Right cardiac atrium (tissue), 5 donors: ENCODE data around the gene MAML3. TPM values are rescaled to one million over a fixed set of nuclear protein-coding genes. Genes with fewer than 3 reads are reported as not detected.

ENCODE experiments used
- ATAC-seq, 2 donors: fragments of 200-7000 bp; cut with Tn5 transposase; one replicate each; pipeline versions ENCODE4 v1.8.0 to v1.9.1; 2020; ENCODE audit warnings: moderate library complexity in 2 of 2, mild to moderate bottlenecking in 1 of 2
- DNase-seq, 3 donors: peaks; one replicate each; pipeline ENCODE4 v3.0.0-alpha.2; 2020
- H3K27ac ChIP-seq: one replicate; pipeline ENCODE4 v1.5.1; 2013; ENCODE audit warnings: mild to moderate bottlenecking, low read length, control low read depth, moderate library complexity
- H3K27me3 ChIP-seq: one replicate; pipeline ENCODE4 v1.6.1; 2013; ENCODE audit not compliant: control insufficient read depth, insufficient read depth
- H3K4me1 ChIP-seq: one replicate; pipeline ENCODE4 v1.6.1; 2013; ENCODE audit warnings: low read length; ENCODE audit not compliant: control insufficient read depth, insufficient read depth
- H3K4me3 ChIP-seq: one replicate; pipeline ENCODE4 v1.5.1; 2013; ENCODE audit warnings: low read length, control low read depth
- H3K9me3 ChIP-seq: one replicate; pipeline ENCODE4 v1.6.1; 2013; ENCODE audit warnings: low read length; ENCODE audit not compliant: control insufficient read depth
- WGBS: extraction: QIAGEN DNeasy Blood & Tissue Kit; methylation state at CpG from one replicate; pipeline ENCODE4 v1.1.7; 2013; 5-methylcytosine and 5-hydroxymethylcytosine counted together
- intact Hi-C, 4 donors: fragments of 100-400 bp; cut with DNase I; formaldehyde crosslinking; loops; one replicate each; pipeline versions ENCODE4 v1.11.0 to v1.14.0; 2022 to 2023
- polyA plus RNA-seq: library from polyadenylated mRNA; stranded (reverse); fragments of 200-250 nt; gene quantifications from one replicate; pipeline ENCODE4 v1.2.3, GENCODE V29; 2013
- total RNA-seq, 4 donors: library from RNA; stranded (reverse); fragmentation: NEBNext Ultra II Directional; extraction: Animal tissue kit (Norgen Biotek cat#: 25700); gene quantifications; one replicate each; pipeline ENCODE4 v1.2.1, GENCODE V29; 2021
- donor health status: healthy with polysubstance abuse.
- donor health status: DM: no; HTN: yes; CAD: no.
- donor health status: DM: no; HTN: no; CAD: no.
- donor health status: DM: no; HTN: yes; CAD: no; lungs with severe emphysema.
- donor health status: DM: yes; HTN: yes; CAD: no.

MAML3 gene
- total and polyA plus RNA-seq, 5 donors = 1.6 to 4.2 (median 3.2) TPM

- Histone ChIP-seq H3K9me3 (no peaks in the 10 kb centered on the region), H3K4me3 (no peak overlapping the region), H3K27me3 (no peaks in the 10 kb centered on the region), H3K27ac (no peak overlapping the region), H3K4me1 (peaks cover 1% of the 10 kb centered on the region)
- intact Hi-C loops = no loop called here
- WGBS = 56% methylated on average over 3 of the region's 3 CpGs
- ATAC-seq (no peak), DNase-seq (no peak)
Measured at GRCh38 chr4:139973015-139973414, 181.0 kb downstream of the MAML3 start.

GRCh38 chr4:139972305-139972704, 181.7 kb downstream of the MAML3 start:
- Histone ChIP-seq H3K27ac (no peak overlapping the region), H3K9me3 (no peaks in the 10 kb centered on the region), H3K4me1 (peaks cover 1% of the 10 kb centered on the region), H3K27me3 (no peaks in the 10 kb centered on the region), H3K4me3 (no peak overlapping the region)
- intact Hi-C loops = no loop called here
- ATAC-seq = no peak
- no peak for DNase-seq

- Histone ChIP-seq H3K27ac (no peak overlapping the region), H3K9me3 (no peaks in the 10 kb centered on the region), H3K4me1 (peaks cover 1% of the 10 kb centered on the region), H3K27me3 (no peaks in the 10 kb centered on the region), H3K4me3 (no peak overlapping the region)
- DNase-seq = no peak
- 36% methylated on average over 1 of the region's 1 CpG for WGBS
- intact Hi-C loops = no loop called here
- ATAC-seq = no peak
Measured at GRCh38 chr4:139971111-139971510, 182.9 kb downstream of the MAML3 start.

- DNase-seq = no peak
- Histone ChIP-seq H3K9me3 (no peaks in the 10 kb centered on the region), H3K4me3 (no peak overlapping the region), H3K4me1 (no peaks in the 10 kb centered on the region), H3K27ac (no peak overlapping the region), H3K27me3 (no peaks in the 10 kb centered on the region)
- ATAC-seq = no peak
- intact Hi-C loops = no loop called here
- WGBS = 82% methylated on average over 7 of the region's 7 CpGs
Measured at GRCh38 chr4:139969635-139970266, 184.2 kb downstream of the MAML3 start.

- ATAC-seq (no peak), DNase-seq (no peak)
- Histone ChIP-seq H3K4me1 (no peaks in the 10 kb centered on the region), H3K27me3 (no peaks in the 10 kb centered on the region), H3K27ac (no peak overlapping the region), H3K9me3 (no peaks in the 10 kb centered on the region), H3K4me3 (no peak overlapping the region)
- intact Hi-C loops = no loop called here
- WGBS = 83% methylated on average over 3 of the region's 3 CpGs
Measured at GRCh38 chr4:139968831-139969230, 185.2 kb downstream of the MAML3 start.

- no peaks in the 10 kb centered on the region for H3K4me1 ChIP-seq
- intact Hi-C loops = no loop called here
- 93% methylated on average over 4 of the region's 4 CpGs for WGBS
- DNase-seq (no peak), ATAC-seq (no peak)
- H3K4me3 ChIP-seq = no peak overlapping the region
- no peaks in the 10 kb centered on the region for H3K27me3 ChIP-seq
- H3K9me3 ChIP-seq = no peaks in the 10 kb centered on the region
- H3K27ac ChIP-seq = no peak overlapping the region
Measured at GRCh38 chr4:139966383-139966782, 187.6 kb downstream of the MAML3 start.

- ATAC-seq = no peak
- intact Hi-C loops = no loop called here
- DNase-seq = no peak
- no peak overlapping the region for H3K27ac ChIP-seq
- 57% methylated on average over 1 of the region's 1 CpG for WGBS
- no peaks in the 10 kb centered on the region for H3K9me3 ChIP-seq
- no peaks in the 10 kb centered on the region for H3K27me3 ChIP-seq
- no peaks in the 10 kb centered on the region for H3K4me1 ChIP-seq
- H3K4me3 ChIP-seq = no peak overlapping the region
Measured at GRCh38 chr4:139965789-139966188, 188.2 kb downstream of the MAML3 start.

- H3K4me1 ChIP-seq = no peaks in the 10 kb centered on the region
- no peaks in the 10 kb centered on the region for H3K9me3 ChIP-seq
- no peak overlapping the region for H3K27ac ChIP-seq
- H3K27me3 ChIP-seq = no peaks in the 10 kb centered on the region
- DNase-seq = no peak
- H3K4me3 ChIP-seq = no peak overlapping the region
- ATAC-seq = no peak
- 95% methylated on average over 1 of the region's 1 CpG for WGBS
- intact Hi-C loops = no loop called here
Measured at GRCh38 chr4:139963708-139964107, 190.3 kb downstream of the MAML3 start.

GRCh38 chr4:139962130-139962684, 191.8 kb downstream of the MAML3 start:
- no peaks in the 10 kb centered on the region for H3K4me1 ChIP-seq

GRCh38 chr4:139961344-139961946, 192.5 kb downstream of the MAML3 start:
- Histone ChIP-seq H3K27me3 (no peaks in the 10 kb centered on the region), H3K9me3 (no peaks in the 10 kb centered on the region), H3K4me3 (no peak overlapping the region), H3K4me1 (peaks cover 3% of the 10 kb centered on the region), H3K27ac (no peak overlapping the region)
- 57% methylated on average over 6 of the region's 6 CpGs for WGBS
- intact Hi-C loops = no loop called here
- no peak for ATAC-seq
- no peak for DNase-seq

More at GRCh38 chr4:139962130-139962684, 191.8 kb downstream of the MAML3 start:
- Histone ChIP-seq H3K9me3 (no peaks in the 10 kb centered on the region), H3K27me3 (no peaks in the 10 kb centered on the region), H3K4me3 (no peak overlapping the region), H3K27ac (no peak overlapping the region)
- ATAC-seq (no peak), DNase-seq (no peak)
- intact Hi-C loops = no loop called here
- 68% methylated on average over 2 of the region's 2 CpGs for WGBS

GRCh38 chr4:139959396-139959795, 194.6 kb downstream of the MAML3 start:
- Histone ChIP-seq H3K27ac (no peak overlapping the region), H3K9me3 (no peaks in the 10 kb centered on the region), H3K4me3 (no peak overlapping the region), H3K4me1 (peaks cover 3% of the 10 kb centered on the region), H3K27me3 (no peaks in the 10 kb centered on the region)
- DNase-seq (no peak), ATAC-seq (no peak)
- intact Hi-C loops = no loop called here
- WGBS = 97% methylated on average over 4 of the region's 4 CpGs
